CD4-positive, alpha-beta T cell treated with Interleukin-6 at 100 ng/mL for 8 hours (primary cell): ENCODE data around the gene TRPM1.
A peak's percentile ranks its signal among the peaks of the same experiment; 100 is the strongest.

ENCODE experiments used
- DNase-seq: peaks from one replicate; pipeline ENCODE4 v3.0.0-alpha.2; 2020; ENCODE audit warnings: mixed read lengths, low spot score

Gene TRPM1

DNA sequence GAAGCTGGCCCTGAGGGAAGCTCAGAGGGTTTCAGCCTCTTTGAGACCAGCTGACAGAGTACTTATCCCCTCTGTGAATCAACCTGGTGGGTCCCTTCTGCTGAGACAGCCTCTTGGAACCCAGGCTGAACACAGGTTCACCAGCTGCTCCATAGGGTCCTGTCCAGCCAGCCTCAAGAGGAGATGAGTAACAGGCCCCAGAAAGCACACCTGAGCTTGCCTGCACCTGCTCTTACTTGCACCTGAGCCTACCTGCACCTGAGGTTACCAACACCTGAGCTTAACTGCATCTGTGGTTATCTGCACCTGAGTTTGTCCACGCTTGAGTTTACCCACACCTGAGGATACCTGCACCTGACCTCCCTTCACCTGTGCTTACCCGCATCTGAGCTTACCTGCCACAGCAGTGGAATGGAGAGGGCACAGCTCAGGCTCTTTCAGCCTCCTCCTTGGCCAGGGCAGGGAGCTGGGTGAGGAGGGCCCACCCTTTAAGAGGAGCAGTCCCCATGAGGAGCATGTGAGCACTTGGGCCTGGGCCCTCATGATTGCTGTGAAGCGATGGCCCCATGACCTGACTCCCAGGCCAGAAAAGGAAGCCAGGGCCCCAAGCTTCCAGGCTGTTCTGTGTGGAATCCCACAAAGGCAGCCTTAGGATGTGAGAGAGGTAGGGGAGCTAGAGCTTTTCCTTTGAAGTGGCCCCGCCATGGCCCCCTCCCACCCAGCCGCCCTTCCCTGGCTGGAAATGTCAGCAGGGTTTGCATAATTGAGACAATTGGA lies at the start of gene TRPM1:
TRPM1 (minus strand) TSS at position 464 of the 777 bp plus-strand sequence. CDS start 20,370 bp downstream, outside the sequence.
- DNase-seq = no peak

DNA sequence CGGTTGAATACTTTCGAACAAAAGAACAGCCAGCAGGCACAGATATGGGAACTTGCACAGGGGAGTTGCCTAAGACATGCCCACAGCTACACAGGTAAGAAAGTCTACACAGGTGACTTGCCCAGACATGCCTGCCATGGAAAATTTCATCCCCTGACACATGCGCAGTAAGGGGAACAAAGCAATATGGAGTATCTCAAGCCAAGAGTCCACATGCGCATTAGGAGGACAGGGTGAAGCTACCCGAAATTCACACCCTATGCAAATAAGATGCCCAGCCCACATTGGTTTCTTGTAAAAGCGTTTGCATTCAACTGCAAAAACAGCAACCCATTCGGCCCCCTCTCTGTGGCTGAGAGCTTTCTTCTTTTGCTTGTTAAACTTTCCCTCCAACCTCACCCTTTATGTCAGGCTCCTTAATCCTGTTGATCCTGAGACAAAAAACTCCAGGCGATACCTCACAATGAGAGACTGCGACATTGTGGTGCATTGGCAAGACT lies 49.3 kb upstream of the TRPM1 start:
- no peak for DNase-seq

DNA sequence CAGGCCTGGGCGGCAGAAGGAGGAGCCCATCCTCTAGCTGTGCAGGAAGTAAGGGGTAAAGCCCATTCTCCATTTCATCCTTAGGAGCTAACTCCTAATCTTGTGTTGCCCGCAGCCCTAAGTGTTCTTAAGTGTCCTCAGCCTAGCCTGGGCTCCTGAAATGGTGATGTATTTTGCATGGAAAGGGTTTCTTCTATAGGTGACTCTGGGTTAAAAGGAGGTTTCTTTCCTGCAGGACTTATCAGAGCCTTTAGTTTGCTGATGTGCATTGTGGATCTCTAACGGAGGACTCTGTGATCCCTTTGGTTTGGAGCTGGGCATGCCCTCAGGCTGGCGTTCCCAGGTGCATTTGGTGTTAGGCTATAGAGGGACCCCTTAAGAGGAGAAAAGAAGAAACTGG lies 48.5 kb upstream of the TRPM1 start:
- DNase-seq = no peak

- no peak for DNase-seq
These were observed 47.6 kb upstream of the TRPM1 start for GRCh38 chr15:31149088-31149505.

GRCh38 chr15:31148297-31149087 lies 47.0 kb upstream of the TRPM1 start:
- DNase-seq = no peak

DNA sequence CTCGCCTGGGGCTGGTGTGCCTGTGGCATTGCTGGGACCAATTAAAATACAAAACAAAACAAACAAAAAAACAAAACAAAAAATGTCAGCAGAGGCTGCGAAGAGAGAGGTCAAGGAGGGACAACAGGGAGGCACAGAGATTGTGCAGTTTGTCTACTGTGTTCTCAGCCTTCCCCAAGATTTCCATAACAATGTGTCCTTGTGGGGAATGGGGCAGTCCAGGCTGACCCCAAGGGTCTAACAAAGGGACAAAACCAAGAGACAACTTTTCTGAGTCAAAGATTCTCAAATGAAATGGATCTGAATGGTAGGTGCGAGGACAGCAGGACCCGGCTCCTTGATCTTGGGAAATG lies 46.4 kb upstream of the TRPM1 start:
- no peak for DNase-seq

GRCh38 chr15:31147456-31147855 lies 45.9 kb upstream of the TRPM1 start:
- DNase-seq = no peak

- no peak for DNase-seq
These were observed 43.9 kb upstream of the TRPM1 start for GRCh38 chr15:31145271-31145911.

DNA sequence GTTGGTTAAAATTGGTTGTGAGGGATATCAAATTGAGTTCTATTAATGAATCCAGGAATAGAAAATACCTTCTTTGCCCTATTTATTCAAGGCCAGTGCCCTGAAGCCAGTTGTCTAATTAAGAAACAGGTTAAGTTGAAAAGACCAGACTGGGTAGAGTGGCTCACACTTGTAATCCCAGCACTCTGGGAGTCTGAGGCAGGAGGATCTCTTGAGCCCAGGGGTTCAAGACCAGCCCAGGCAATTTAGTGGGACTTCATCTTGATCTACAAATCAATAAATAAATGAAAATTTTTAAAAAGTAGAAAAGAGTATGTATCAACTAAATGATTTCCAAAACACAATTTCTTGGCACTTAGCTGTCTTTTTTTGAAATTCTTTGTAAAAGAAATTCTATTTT lies 40.3 kb upstream of the TRPM1 start:
- DNase-seq = no peak

DNA sequence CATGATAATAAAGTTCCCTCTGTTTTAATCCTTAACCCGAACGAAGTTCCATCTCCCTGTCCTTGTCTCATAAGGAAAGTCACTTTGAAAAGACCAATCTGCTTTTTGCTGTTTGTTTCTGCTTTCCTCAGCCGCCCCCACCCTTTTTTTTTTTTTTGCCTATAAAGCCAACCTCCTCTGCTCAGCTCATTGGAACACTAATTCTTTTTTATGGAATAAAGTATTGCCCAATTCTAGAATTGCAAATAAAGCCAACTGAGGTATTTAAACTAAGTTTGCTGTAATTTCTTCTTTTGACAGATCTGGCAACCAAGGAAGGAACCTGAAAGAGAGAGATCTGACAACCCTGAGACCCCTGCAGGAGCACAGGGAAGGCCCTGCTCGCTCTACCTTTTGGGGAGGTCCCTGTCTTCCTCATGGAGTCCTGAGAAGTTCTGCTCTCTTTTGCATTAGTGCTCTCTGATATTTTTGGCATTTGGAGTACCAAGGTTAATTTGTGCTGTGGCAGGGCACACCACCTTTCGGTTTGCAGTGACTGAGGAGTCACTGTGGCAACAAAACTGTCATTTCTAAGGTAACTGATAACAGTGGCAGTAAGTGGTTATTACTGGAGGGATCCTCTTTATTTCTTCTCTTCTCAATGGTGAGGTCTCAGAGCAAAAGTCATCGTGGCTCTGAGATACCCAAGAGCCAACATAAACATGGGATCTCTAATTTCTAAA lies 35.2 kb upstream of the TRPM1 start:
- DNase-seq = no peak

DNA sequence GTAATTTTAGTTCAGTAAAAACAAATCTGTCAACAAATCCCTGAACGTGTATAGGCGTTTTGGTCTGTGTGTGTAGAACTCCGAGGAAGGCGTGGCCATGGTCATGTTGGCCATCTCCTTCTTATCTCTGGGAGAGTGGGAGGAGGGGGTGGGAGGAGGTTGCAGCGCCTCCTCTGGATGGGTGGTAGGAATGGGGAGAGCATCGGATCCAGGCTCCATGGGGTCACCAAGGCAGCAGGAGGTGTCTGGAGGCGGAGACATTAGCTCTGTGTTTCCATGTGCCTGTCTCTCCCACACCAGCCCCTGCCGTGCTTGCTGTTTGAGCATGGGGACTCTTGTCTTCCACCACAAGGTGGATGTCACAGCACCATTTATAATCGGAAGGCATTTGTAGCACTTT lies 34.5 kb upstream of the TRPM1 start:
- no peak for DNase-seq

- no peak for DNase-seq
These were observed 34.0 kb upstream of the TRPM1 start for GRCh38 chr15:31135523-31135922.

GRCh38 chr15:31133890-31134289 lies 32.4 kb upstream of the TRPM1 start:
- DNase-seq = no peak

DNA sequence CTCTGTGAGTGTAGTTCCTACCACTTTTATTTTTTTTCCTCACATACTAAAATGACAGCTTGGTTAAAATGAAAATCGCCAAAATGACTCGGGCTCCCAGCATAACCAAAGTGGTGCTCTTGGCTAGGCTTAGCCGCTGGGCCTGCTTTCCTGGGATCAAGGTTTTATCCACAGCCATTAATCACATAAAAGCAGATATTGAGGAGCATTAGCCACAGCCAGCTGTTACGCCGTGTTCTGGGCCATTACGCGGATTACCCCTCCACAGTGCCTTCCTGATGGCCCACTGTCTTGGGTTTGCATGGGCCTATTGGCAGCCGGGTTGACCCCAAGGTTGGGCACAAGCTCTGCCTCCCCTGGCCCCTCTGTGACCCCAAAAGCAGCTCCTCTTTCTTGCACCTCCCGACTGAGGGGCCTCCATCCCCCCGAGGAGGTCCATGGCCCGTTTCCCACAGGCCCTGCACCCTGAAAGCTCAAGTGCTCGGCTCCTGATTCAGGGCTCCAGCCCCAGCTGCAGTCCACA lies 30.4 kb upstream of the TRPM1 start:
- DNase-seq = no peak

DNA sequence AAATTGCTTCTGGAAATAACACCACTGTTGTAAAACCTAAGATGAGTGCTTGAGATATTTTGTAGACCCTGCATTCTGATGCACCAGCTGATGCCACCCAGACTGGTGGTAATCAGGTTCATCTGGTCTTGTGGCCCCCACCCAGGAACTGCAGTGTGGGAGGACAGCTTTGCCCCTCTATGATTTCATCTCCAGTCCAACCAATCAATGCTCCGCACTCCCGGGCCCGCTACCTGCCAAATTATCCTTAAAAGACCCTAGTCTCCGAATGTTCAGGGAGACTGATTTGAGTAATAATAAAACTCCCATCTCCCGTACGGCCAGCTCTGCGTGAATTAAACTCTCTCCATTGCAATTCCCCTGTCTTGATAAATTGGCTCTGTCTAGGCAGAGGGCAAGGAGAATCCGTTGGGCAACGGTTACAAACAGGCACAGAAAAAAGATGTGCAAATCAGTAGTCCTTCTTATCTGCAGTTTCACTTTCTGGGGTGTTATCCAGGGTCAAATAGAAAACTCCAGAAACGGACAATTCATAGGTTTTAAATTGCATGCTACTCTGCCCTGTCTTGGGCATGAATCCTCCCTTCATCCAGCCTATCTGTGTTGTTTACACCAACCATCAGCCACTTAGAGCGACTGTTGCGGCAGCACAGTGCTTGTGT lies 29.2 kb upstream of the TRPM1 start:
- no peak for DNase-seq

DNA sequence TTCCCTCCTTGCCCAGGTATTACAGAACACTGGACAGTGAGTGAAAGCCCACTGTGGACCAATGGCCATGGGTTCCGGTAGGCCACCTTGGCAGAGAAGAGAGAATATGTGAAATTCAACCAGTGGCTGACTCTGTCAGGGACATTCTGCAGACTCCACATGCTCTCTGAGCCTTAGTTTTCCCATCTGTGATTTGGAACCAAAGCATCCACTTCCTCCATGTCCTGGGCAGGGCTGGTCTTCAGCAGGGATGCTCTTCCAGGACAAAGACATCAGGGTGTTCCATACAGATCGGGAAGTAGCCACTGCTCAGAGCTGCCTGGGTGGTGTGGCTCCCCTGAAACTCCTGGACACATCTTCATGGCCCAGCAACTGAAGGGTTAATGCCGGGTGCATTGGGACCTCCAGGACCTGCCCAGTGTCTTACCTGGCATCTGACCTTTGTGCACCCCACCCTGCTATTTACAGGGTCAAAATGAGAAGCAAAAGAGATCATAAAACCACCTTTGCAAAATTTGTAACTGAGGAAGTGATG lies 28.3 kb upstream of the TRPM1 start:
- no peak for DNase-seq

DNA sequence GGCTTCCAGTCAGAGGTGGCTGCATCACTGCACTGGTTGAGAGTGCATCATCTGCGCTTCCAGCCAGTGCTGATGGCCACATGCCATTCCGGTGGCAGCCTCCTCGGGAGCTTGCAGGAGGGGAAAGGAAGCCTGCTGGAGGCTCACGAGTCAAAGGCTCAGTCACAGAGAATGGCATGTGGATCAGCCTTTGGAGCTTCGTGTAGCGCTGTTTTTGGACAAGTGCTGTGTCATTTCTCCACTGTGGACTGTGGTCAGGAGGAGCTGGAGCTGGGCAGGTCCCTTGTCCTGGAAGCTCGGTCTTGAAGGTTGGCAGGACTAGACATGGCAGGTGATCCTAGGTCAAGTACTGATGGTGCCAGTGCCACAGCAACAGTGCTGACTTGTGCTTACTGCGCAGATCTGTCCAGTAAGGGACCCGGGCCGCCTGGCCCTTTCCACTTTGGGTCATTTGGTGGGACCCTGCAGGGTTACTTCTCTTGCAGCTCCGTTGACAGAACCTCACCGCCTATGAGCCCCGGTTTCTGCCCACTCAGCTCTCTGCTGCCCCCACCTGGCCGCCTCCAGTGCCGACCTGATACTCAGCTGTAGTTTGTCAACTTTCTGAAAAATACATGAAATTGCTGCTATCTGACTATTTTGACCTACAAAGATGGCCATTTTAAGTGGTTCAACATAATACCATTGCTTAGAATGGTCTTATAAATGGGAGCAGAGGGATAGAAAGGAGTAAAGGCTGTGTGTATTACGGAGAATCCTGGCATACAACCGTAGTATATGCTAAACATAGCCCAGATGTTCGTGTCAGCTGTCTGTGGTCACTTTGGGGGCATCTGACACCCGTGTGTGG lies 27.6 kb upstream of the TRPM1 start:
- peak; percentile 61 for DNase-seq

DNA sequence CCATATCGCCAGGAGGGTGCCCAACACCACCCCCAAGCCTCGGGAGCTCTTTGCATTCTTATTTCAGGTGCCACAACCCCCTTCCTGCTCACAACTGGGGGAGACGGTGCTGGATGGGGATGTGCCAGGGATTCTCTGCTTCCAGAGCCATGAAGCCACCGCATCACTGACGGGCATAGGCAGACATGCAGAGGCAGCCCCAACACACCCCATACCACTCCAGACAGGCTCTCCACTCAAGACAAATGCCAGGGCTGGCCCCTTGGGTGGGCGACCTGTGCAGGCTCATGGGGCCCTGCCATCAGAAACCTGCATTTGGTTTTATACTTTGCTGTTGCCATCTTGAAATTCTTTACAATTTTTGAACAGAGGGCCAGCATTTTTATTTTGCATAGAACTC lies 27.0 kb upstream of the TRPM1 start:
- no peak for DNase-seq

DNA sequence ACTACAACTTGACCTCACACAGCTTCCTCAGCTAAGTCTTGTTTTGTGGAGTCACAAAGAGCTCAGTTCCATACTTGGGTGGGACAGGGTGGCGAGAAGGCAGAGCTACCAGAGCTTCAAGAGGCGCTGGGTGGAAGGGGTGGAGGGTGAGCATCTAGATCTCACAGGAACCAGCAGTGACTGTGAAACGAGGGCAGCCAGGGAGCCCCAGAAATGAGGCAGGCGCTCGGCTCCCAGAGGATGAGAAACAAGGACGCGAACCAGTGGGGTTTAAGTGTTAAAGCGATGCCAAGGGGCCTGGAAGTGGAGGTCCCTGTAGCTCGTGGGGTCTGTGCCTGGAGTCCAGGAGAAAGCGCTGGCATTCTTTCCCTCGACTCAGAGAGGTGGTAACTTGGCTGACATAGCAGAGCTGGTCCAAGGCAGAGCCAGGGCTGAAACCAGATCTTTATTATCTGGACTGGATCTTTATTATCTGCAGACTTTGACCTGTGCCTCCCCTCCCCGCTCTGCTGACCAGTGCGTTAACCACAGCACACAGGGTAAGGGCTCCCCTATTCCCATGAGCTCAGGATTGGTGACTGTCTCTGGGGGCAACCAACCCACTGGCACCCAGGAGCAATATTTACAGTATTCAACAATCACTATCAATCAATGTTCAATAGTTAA lies 26.2 kb upstream of the TRPM1 start:
- no peak for DNase-seq

- no peak for DNase-seq
These were observed 23.5 kb upstream of the TRPM1 start for GRCh38 chr15:31125061-31125460.
